ENCODE data around the gene OR51B4. TPM values are rescaled to one million over a fixed set of nuclear protein-coding genes. Genes with fewer than 3 reads are reported as not detected.

Gene OR51B4
- total and polyA plus RNA-seq, 9 of the 15 experiments (the other 6 are each of a cell fraction or from before 2014, with no cell fraction given) = 17.1 to 64.6 (median 39.9) TPM

- TF ChIP-seq E4F1 (CRISPR knock-in tag; IDR thresholded peaks at IDR 0.05; ENCODE audit: borderline replicate concordance) (no peak), RREB1 (CRISPR knock-in tag; IDR thresholded peaks at IDR 0.05) (no peak)
Observed at GRCh38 chr11:5336331-5336730, 34.6 kb upstream of the OR51B4 start (continued).
